Measurements from ENCODE around the gene CA10. TPM values are rescaled to one million over a fixed set of nuclear protein-coding genes. Genes with fewer than 3 reads are reported as not detected.

The CA10 gene
- total RNA-seq, 1 experiment from 2014 or later = not detected

DNA sequence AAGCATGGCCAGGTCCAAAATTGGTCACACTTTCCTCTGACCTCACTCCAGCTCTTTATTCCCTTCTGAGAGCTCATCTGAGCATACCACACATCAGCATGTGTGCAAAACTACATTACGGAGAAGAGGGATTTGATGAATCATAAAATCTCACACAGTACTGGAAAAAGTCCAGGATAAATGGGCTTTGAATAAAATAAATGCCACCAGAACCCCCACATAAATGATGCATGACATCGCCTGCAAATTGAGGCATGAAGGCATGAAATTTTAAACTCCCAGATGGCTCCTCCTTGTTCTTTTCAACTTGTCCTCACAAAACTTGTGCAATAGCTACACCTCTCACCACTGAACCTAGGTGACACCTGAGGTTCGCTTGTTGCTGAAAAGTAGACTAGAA lies 439.5 kb downstream of the CA10 start:
- BruUV-seq (replicated peaks) = no TSS peak
- Histone ChIP-seq H3K27ac (no peak overlapping the region), H3K4me2 (no peak overlapping the region), H3K4me1 (replicated peaks; ENCODE audit: insufficient read depth) (no peaks in the 10 kb centered on the region), H3K9me2 (ENCODE audit: insufficient read depth) (no peaks in the 10 kb centered on the region), H4K20me1 (ENCODE audit: insufficient read depth) (no peaks in the 10 kb centered on the region), H3K9me3 (ENCODE audit: insufficient read depth, low read depth) (no peaks in the 10 kb centered on the region), H3K27me3 (ENCODE audit: insufficient read depth, low read depth) (0 out of 2 replicates have a peak, but pooled peaks cover 6% of the 10 kb centered on the region), H3K79me2 (ENCODE audit: low read depth) (no peaks in the 10 kb centered on the region), H2AFZ (no peak overlapping the region), H3F3A (ENCODE audit: insufficient read depth, low read depth) (no peaks in the 10 kb centered on the region), H3K4me3 (no peak overlapping the region), H3K36me3 (ENCODE audit: low read depth) (no peaks in the 10 kb centered on the region)
- intact Hi-C loops (cut with micrococcal nuclease; ENCODE audit: unreplicated experiment) = no loop called here
- CTCF ChIA-PET = no interaction called here
- DNase-seq = no peak
- POLR2A ChIA-PET (ENCODE audit: unreplicated experiment) = no interaction called here
- TF ChIP-seq EZH2 (IDR thresholded peaks at IDR 0.05; ENCODE audit: low read depth) = no peak
- TF ChIP-seq, protein P1, sequence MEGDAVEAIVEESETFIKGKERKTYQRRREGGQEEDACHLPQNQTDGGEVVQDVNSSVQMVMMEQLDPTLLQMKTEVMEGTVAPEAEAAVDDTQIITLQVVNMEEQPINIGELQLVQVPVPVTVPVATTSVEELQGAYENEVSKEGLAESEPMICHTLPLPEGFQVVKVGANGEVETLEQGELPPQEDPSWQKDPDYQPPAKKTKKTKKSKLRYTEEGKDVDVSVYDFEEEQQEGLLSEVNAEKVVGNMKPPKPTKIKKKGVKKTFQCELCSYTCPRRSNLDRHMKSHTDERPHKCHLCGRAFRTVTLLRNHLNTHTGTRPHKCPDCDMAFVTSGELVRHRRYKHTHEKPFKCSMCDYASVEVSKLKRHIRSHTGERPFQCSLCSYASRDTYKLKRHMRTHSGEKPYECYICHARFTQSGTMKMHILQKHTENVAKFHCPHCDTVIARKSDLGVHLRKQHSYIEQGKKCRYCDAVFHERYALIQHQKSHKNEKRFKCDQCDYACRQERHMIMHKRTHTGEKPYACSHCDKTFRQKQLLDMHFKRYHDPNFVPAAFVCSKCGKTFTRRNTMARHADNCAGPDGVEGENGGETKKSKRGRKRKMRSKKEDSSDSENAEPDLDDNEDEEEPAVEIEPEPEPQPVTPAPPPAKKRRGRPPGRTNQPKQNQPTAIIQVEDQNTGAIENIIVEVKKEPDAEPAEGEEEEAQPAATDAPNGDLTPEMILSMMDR (conservative IDR thresholded peaks at IDR 0.05) = no peak

- Histone ChIP-seq H3K27ac (no peak overlapping the region), H3K27me3 (ENCODE audit: insufficient read depth, low read depth) (peaks cover 43% of the 10 kb centered on the region), H3K79me2 (ENCODE audit: low read depth) (no peaks in the 10 kb centered on the region), H3K4me3 (no peak overlapping the region), H3K36me3 (ENCODE audit: low read depth) (no peaks in the 10 kb centered on the region), H3F3A (ENCODE audit: insufficient read depth, low read depth) (no peaks in the 10 kb centered on the region), H4K20me1 (ENCODE audit: insufficient read depth) (no peaks in the 10 kb centered on the region), H3K9me2 (ENCODE audit: insufficient read depth) (no peaks in the 10 kb centered on the region), H2AFZ (no peak overlapping the region), H3K4me1 (replicated peaks; ENCODE audit: insufficient read depth) (no peaks in the 10 kb centered on the region), H3K4me2 (no peak overlapping the region), H3K9me3 (ENCODE audit: insufficient read depth, low read depth) (no peaks in the 10 kb centered on the region)
- no TSS peak for BruUV-seq (replicated peaks)
- ChIA-PET POLR2A (ENCODE audit: unreplicated experiment) (no interaction called here), CTCF (no interaction called here)
- DNase-seq = no peak
- intact Hi-C loops (cut with micrococcal nuclease; ENCODE audit: unreplicated experiment) = no loop called here
- no peak for TF ChIP-seq EZH2 (IDR thresholded peaks at IDR 0.05; ENCODE audit: low read depth)
- TF ChIP-seq, protein P1 (conservative IDR thresholded peaks at IDR 0.05) = no peak
These were observed 446.9 kb downstream of the CA10 start for GRCh38 chr17:51711581-51711980.

DNA sequence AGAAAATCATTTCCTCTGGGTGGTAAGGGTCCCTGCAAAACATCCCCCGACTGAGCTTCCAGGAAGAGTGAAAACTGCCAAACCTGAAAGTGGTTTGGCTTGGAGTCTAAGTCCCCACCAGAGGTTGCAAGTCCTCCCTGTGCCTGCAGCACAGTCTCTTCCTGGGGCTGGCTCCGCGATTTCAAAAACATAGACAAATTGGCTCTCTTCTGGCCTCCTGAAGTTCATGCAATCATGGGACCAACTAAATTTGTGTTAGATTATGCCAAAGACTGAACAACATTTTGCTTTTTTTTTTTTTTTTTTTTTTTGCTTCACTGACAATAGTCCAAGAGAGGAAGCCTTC lies 447.9 kb downstream of the CA10 start:
- no peak overlapping the region for H3K27ac ChIP-seq
- H3K9me3 ChIP-seq (ENCODE audit: insufficient read depth, low read depth) = no peaks in the 10 kb centered on the region
- intact Hi-C loops (cut with micrococcal nuclease; ENCODE audit: unreplicated experiment) = no loop called here
- H3K27me3 ChIP-seq (ENCODE audit: insufficient read depth, low read depth) = peaks cover 43% of the 10 kb centered on the region
- CTCF ChIA-PET = no interaction called here
- no peaks in the 10 kb centered on the region for H3K4me1 ChIP-seq (replicated peaks; ENCODE audit: insufficient read depth)
- H3K4me3 ChIP-seq = no peak overlapping the region
- no peaks in the 10 kb centered on the region for H4K20me1 ChIP-seq (ENCODE audit: insufficient read depth)
- TF ChIP-seq, protein P1 (conservative IDR thresholded peaks at IDR 0.05) = no peak
- no peak for TF ChIP-seq EZH2 (IDR thresholded peaks at IDR 0.05; ENCODE audit: low read depth)
- no peaks in the 10 kb centered on the region for H3F3A ChIP-seq (ENCODE audit: insufficient read depth, low read depth)
- no peak overlapping the region for H2AFZ ChIP-seq
- no peaks in the 10 kb centered on the region for H3K79me2 ChIP-seq (ENCODE audit: low read depth)
- H3K9me2 ChIP-seq (ENCODE audit: insufficient read depth) = no peaks in the 10 kb centered on the region
- BruUV-seq (replicated peaks) = no TSS peak
- no peak for DNase-seq
- H3K4me2 ChIP-seq = no peak overlapping the region
- H3K36me3 ChIP-seq (ENCODE audit: low read depth) = no peaks in the 10 kb centered on the region
- POLR2A ChIA-PET (ENCODE audit: unreplicated experiment) = no interaction called here

Data from PC-9 (cell line).